Measurements from ENCODE around the gene TCERG1L.

The TCERG1L gene

DNA sequence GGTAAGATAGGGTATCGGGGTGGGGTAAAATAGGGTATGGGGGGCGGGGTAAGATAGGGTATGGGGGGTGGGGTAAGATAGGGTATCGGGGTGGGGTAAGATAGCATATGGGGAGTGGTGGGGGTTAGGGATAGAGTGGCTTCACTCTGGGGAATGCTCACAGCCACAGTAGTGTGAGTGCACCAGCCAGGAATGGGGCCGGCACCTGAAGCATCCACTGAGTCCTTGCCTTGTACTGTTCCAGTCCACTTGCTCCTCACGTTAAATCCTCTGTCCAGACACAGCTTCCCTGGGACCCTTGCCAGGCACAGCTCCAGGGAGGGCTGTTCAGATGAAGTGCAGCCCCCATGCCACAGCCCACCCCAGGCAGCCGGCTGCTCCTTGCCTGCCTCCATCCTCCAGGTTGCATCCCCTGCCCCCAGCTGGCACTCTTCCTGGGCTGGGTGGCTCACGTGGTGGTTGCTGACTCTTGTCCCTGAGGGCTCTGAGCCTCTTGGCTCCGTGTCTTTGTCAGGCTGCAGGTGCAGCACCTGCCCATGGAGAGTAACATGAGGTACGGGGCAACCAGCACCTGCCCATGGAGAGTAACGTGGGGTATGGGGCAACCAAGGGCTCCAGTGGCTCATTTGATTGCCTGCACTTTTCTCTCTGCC, 268.4 kb downstream of the TCERG1L start:
- no peak for DNase-seq (ENCODE audit: low read depth in 2 of 2)
- no peak for TF ChIP-seq CTCF (IDR thresholded peaks at IDR 0.05; ENCODE audit: low read depth, low read length)
- no peak overlapping the region for H3K4me3 ChIP-seq (replicated peaks in 1 of 2; ENCODE audit: low read depth in 2 of 2, low read length in 2 of 2)
